K562 (cell line): ENCODE measurements around the gene STAP1.

Source experiments
- CBFB ChIP-seq: sonication (generic); formaldehyde crosslinking; IDR thresholded peaks from 2 replicates; pipeline ENCODE4 v1.4.0; 2020; ENCODE audit warnings: mild to moderate bottlenecking, missing genetic modification reagents
- NR2C2 ChIP-seq, 2 experiments: fragments of 200-800 bp in 1 of 2; sonication (Bioruptor generic) in 1 of 2; sonication (generic) in 1 of 2; formaldehyde crosslinking in 1 of 2; IDR thresholded peaks; 2 replicates each; pipeline versions ENCODE4 v1.6.1 to v1.8.0; 2016 to 2022; ENCODE audit warnings: mild to moderate bottlenecking in 1 of 2, missing compliant biosample characterization in 1 of 2, missing genetic modification characterization in 1 of 2, missing genetic modification reagents in 1 of 2
- PATZ1 ChIP-seq: fragments of 250-450 bp; sonication (Bioruptor Pico); IDR thresholded peaks from 2 replicates; pipeline ENCODE4 v1.5.0; 2020; ENCODE audit warnings: mild to moderate bottlenecking, borderline replicate concordance
- POLR2A ChIP-seq: fragments of 450-650 bp; conservative IDR thresholded peaks from 2 replicates; pipeline ENCODE4 v1.6.1; 2016
- ZBTB9 ChIP-seq: fragments of 450-650 bp; formaldehyde crosslinking; IDR thresholded peaks from 2 replicates; pipeline ENCODE4 v1.4.0; 2020; ENCODE audit warnings: mild to moderate bottlenecking, moderate library complexity

GRCh38 chr4:67549123-67549522, 9.4 kb upstream of the STAP1 start:
- TF ChIP-seq POLR2A (no peak), CBFB (no peak), ZBTB9 (CRISPR knock-in tag) (no peak), PATZ1 (CRISPR knock-in tag) (no peak), NR2C2 (CRISPR knock-in tag; IDR thresholded peaks at IDR 0.05) (no peak), NR2C2 (tag; IDR thresholded peaks at IDR 0.05) (no peak)
